Cardiac septum (tissue), 1 donor: ENCODE data around the gene UBL3. TPM values are rescaled to one million over a fixed set of nuclear protein-coding genes. Genes with fewer than 3 reads are reported as not detected.
A peak's percentile ranks its signal among the peaks of the same experiment; 100 is the strongest.

Source experiments
- DNase-seq: peaks from one replicate; pipeline ENCODE4 v3.0.0-alpha.2; 2020; ENCODE audit warnings: low spot score
- intact Hi-C: fragments of 100-400 bp; cut with DNase I; formaldehyde crosslinking; loops from one replicate; pipeline ENCODE4 v1.14.0; 2022
- long read RNA-seq: library from polyadenylated mRNA; unstranded; transcript quantifications from one replicate; pipeline ENCODE4 v2.0.0, GENCODE V29; 2021
- total RNA-seq: library from RNA; stranded (reverse); fragmentation: NEBNext Ultra II Directional; extraction: Animal tissue kit (Norgen Biotek cat#: 25700); gene quantifications from one replicate; pipeline ENCODE4 v1.2.1, GENCODE V29; 2021
- donor health status: DM: no; HTN: no; CAD: no.

The UBL3 gene, protein sequence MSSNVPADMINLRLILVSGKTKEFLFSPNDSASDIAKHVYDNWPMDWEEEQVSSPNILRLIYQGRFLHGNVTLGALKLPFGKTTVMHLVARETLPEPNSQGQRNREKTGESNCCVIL
- 24.1 TPM for total RNA-seq
- long read RNA-seq, full-length matches to known transcripts = 58 of 64 reads
- long read RNA-seq, partial matches to known transcripts = 4 of 64 reads
- long read RNA-seq, other reads (novel, unspliced or antisense) = 2 of 64 reads

DNA sequence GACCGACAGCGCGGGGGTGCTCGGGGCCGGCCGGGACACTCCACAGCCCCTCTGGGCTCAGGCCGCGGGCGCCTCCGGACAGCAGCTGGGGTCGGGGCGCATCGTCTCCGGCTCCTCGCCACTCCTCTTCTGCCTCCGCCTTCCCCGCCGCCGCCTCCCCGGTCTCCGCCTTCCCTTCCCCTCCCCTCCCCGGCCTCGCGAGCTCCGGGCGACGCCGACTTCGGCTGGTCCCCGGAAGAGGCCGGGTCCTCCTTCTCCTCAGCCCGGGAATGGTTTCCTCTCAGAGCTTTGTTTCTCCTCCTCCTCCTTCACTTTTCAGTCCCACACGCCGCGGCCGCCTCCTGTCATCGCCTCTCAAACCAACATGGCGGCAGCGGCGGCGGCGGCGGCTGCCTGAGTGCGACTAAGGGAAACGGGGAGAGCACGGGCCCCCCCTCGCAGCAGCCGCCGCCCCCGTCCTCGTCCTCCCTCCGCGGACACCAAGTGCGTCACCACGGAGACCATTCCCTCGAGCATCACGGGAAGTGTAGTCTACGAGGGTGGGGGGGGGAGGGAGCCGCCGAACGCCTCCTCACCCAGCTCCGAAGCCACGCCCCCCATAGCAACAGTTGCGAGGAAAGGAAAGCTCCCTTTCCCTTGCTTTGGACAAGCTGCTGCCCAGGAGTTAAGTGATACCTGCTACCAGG is at the start of gene UBL3:
TSS of gene UBL3 (minus strand) at position 405 of the 686 bp plus-strand sequence. CDS start 1,079 bp downstream, outside the sequence.
- peak; percentile 99 for DNase-seq
- intact Hi-C loops = no loop called here

DNA sequence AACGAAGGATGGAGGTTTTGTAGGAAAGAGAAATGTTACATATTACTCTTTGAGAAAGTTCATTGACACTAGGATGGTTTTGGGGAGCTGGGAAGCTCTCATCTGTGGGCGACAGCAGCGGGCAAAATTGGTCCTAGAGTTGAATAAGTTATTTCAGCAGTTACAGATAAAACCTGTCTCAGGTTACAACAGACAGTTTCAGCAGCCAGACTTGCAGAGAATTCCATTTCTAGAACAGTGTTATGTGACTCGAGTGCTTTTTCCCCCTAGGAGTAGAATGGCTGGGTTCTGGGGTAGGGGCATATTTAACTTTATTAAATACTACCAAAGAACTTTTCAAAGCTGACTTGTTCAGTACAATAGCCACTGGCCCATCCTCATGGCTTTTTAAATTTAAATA is 46.7 kb upstream of the UBL3 start:
- no peak for DNase-seq
- intact Hi-C loops = no loop called here

DNA sequence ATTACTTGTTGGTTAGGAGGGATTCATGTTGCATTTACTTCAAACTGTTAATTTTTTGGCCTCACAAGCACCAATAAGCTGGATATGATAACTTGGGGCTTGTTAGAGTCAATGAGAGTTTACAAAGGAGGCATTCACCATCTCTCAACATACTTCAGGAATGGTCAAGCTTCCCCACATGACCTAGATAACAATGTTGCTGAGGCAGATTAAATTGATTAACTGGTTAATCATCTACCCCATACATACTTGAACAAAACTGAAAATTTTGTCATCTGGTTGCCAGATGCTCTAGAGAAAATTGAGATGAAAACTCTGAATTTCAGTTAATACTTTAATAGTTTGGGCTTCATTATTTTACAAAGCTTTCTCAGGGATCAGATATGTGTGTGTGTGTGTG is 43.0 kb upstream of the UBL3 start:
- intact Hi-C loops = no loop called here
- DNase-seq = no peak

DNA sequence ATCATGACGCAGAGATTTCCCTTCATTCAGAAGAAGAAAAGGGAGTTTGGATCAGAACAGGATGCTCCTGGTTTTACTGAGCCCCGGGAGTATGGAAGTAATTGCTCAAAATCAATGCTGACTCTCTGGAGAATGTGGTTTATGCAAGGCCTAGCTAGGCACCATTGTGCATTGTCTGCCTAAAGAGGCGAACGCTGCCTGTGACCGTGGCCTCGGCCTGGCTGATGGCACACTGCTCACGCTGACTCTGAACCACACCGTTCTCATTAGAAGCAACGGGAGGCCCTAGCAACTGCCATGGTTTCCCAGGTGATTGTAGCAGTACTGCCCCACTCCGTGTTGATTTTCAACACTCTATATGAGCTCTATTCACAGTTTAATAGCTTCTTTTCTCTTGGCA is 41.7 kb upstream of the UBL3 start:
- no peak for DNase-seq
- intact Hi-C loops = no loop called here

DNA sequence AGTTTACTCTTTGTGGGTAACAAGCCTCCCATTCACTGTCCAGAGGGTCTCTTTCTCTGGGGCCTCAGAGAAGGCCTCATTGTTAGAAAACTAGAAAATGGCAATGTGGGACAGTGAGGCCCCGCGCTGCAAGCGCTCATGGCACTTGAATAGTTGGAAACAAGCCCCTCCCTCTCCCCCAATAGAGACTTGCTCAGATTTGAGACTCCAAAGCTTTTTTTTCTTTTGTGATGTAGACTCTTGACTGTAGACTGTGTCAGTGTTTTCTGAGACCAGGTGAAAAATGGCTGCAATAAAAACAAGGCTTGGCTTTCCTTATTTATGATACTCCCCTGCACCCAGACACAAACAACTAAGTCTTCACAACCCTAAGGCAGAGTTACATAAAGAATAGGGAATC is 38.7 kb upstream of the UBL3 start:
- intact Hi-C loops = no loop called here
- no peak for DNase-seq

DNA sequence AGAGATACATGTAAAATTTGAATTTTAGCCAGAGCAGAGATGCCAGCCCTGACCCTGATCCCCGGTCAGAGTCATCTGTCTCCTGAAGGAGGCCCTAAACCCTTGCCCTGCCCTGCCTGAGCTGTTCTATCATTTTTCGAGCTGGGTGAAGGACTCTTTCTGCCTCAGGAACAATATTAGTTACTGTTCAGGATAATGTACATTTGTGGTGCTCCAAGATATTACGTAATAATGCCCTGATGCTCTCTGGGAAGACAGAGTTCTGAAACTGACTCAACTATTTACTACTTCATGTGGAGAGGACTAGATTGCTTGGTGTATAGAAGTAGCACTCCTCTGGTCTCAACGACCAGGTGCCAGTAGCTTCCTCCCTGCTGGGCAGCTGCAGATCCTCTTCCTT is 37.9 kb upstream of the UBL3 start:
- no peak for DNase-seq
- intact Hi-C loops = no loop called here

DNA sequence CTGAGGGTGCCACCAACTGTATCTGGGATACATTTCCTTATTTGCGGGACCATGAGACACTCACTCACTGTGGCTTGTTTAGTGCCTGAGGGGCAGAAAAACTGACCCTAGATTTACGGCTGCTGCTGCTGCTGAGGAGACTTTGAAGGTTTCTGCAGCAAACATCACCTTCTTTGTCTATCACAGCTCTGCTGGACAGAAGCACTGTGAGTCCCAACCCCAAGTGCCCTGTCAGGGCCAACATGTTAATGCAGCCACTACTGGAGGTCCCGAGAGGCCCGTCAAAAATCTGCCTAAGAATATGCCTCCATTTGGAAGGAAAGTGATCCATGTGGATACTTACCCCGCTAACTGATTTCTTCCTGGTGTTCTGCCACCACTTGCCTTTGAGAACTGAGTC is 37.3 kb upstream of the UBL3 start:
- intact Hi-C loops = no loop called here
- DNase-seq = no peak

DNA sequence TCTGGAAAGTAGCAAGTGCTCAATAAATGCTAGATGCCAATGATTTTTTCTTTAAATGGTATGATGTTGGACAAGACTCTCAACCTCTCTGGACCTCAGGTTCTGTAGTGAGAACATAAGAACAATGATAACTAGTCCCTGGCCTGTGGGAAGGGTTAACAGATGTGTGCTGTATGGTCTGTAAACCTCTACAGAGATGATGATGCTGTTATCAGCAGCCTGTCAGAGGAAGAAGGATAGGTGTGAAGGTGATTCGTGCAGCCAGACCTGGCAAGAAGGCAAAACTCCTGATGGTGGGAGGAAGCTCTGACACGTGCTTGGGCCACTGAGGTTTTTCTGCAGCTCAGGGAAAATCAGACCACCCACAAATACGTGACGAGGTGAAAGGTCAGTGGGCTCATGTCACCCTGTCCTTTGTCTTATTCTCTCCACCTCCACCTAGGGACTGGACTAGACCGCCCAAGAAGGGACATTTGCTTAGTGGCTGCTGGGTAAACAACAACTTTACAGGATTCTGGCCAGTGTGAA is 36.7 kb upstream of the UBL3 start:
- intact Hi-C loops = no loop called here
- no peak for DNase-seq

DNA sequence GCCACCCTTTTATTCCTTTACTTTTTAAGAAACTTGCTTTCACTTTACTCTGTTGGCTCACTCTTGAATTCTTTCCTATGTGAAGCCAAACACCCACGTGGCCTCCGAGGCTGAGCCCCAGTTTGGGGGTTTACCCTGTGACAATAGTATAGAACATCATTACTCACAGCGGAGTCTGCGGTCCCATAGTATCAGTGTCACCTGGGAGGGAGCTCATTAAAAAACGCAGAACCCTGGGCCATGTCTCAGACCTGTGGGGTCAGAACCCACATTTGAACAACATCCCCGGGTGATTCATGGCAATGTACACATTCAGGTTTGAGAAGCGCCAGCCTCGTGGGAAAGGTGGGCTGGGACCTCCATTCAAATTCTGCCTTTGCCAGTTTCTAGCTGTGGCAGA is 36.0 kb upstream of the UBL3 start:
- DNase-seq = no peak
- intact Hi-C loops = no loop called here

DNA sequence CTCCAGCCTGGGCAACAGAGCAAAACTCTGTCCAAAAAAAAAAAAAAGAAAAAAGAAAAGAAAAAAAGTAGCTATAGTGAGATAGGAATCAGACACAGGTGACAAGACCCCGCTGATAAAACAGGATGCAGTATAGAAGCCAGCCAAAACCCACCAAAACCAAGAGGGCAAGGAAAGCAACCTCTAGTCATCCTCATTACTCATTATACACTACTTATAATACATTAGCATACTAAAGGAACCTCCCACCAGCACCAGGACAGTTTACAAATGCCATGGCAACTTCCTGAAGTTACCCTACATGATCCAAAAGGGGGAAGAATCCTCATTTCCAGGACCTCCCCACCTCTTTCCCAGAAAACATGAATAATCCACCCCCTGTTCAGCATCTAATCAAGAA is 35.6 kb upstream of the UBL3 start:
- intact Hi-C loops = no loop called here
- DNase-seq = no peak

DNA sequence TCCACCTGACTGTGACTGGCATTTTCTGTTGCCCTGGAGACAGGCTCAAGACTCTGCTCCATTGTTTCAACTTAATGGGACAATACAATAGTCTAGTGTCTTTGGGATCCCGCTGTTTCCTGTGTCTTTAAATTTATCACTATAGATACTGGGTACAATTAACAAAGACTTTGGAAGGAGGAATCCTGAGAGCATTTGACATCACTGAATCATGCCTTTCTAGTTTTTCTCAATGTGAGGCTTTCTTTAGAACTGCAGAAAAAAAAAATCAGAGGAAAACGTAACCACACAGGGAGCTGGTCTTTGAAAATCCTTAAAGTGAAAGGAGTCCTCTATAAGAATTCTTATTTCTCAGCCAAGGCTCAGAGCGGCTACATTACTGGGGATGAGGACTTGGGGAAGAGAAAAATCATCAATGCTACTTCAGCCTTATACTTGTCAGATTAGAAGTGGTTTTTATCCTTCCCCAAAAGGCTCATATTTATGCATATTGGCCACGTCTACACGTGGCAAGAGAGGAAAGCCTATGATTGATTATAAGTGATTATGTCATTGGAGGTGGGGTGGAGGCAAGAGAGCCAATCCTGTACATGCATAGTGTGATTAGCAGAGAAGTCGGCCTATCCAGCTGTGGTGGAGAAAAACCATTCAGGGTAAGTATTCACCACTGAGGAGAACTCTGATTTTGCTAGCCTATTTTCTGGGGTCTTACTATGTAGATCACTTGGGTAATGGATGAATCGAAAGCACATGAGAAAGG is 34.4 kb upstream of the UBL3 start:
- intact Hi-C loops = no loop called here
- no peak for DNase-seq

DNA sequence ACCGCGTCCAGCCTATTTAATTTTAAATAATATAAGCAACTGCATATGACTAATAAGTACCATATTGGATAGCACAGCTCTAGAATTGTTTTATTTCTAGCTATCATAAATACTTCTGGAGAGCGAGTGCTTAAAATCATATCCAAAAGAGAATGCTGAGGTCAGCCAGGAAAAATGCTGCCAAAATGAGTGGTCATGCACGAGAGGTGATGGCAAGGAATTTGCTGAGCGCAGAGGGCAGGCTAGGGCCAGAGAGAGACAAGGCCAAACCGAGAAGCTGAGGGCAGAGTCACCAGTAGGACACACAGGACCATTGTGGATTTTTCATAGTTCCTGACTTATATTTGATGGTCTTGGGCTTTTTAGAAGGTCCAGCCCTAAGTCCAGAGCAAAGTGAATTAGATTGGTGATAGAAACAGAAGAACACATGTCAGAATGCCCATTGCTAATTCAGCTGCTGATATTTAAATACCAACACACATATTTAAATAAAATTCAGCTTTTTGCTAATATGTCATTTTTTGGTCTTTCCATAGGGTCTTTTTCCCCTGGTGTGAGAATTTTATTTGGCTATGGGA is 33.6 kb upstream of the UBL3 start:
- intact Hi-C loops = no loop called here

DNA sequence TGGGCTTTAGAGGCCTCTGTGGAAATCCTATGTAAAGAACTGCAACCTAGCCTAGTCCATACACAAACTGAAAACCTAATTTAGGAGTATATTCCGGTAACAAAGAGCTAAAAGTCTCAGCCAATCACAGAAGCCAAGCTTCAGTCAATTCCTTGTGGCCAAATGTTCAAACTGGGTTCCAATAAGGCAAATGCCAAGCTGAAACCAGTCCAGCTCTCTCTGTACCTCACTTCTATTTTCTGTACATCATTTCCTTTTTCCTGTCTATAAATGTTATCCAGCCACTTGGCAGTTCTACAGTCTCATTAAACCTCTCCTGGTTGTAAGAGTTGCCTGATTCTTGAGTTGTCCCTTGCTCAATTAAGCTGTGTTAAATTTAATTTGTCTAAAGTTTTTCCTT is 31.7 kb upstream of the UBL3 start:
- no peak for DNase-seq
- intact Hi-C loops = no loop called here

More for the DNA sequence above, 33.6 kb upstream of the UBL3 start:
- DNase-seq = no peak

DNA sequence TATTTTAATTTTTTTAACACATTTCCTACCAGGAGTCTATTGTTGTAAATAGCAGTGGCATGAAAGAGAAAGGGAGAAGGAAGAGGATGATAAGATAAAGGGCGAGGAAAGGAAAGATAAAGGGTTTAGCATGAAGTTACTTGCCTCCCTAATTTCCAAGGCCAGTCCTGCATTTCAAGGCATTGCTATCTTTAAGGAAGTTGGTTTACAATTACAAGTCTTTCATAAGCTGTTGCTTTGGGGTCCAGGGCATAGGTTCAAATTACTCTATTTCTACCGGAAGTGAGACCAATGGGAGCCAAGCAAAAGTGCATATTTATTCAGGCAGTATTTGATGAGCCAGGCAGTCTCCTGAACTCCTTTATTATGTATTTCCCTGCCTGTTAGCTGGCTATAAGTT is 27.7 kb upstream of the UBL3 start:
- intact Hi-C loops = no loop called here

DNA sequence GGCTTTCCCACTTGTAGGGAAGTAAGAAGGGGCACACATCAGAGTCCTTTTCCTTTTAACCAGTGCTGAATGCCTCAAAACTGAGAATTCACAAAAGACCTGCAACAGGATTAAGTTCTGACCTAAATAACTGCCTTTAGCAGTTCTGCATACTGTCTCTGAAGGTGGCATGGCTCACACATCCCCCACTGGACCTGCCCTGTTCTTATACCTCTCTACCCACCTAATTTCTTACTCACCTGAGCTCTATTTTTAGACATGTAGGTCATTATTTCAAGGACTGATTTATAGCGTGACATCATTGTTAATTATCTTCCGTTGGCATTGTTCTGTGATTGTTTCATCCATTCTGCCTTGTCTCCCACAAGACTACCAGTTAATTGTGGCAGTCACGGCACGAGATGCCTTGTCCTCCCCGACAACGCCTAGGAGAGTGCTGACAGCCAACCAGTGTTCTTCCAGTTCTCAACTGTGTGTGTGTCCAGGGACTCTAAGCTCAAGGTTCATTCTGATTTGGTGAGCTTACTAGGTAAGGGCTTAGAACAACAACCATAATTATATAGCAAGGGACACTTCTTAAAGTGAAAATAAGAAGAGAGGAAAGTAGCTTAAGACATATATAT is 27.1 kb upstream of the UBL3 start:
- DNase-seq = no peak
- intact Hi-C loops = no loop called here

More for the DNA sequence above, 27.7 kb upstream of the UBL3 start:
- no peak for DNase-seq

DNA sequence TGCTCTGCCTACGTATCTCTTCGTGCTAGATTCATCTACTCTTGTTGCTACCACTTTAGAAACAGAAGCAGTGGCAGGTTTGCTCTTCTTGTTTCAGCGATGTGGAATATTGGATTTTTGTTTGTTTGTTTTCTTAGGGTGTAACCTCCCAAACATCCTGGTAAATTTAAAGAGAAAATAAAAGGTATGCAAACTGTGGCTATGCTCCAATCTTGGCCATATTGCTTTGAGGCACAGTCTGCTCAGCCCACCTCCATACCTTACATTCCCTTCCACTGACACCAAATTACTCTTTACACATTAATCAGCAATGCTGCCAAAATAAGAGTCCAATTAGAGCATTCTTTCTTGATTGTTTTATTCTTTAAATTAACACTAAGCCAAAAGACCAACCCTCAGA is 25.2 kb upstream of the UBL3 start:
- intact Hi-C loops = no loop called here
- DNase-seq = no peak

DNA sequence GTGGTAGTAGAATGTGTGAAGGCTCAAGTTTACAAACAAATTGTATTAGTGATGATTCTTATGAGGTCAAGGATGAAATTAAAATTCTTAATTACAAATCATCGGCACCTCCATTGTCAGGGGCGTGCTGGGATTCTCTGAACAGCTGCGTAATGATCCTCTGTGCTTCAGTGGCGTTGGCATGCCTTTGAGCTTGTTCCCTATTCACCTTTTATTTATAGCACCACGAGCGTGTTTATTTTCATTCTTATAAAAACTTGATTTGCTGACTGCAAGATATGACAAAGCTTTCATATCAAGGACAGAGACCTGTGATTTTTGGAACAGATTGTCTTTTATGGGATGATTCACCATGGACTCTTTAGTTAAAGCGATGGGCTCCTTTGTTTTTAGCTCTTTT is 18.2 kb upstream of the UBL3 start:
- intact Hi-C loops = no loop called here
- no peak for DNase-seq

DNA sequence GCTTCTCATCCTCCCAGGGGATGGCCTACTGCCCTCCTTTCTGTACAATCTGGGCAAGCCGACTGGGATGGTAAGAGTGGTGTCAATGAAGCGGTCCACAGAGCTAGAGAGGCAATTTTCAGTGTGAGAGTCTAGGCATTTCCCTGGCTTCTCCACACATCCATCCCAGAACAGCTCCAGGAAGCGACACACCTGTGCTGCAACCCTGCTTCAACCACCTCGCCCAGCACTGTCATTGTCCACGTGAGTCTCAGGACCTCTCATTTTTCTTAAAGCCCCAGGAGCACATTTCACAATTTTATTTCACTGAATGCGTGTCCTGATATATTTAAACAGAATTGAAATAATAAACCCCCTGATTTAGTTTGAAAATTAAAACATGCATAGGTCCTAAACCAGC is 15.5 kb upstream of the UBL3 start:
- no peak for DNase-seq
- intact Hi-C loops = no loop called here

DNA sequence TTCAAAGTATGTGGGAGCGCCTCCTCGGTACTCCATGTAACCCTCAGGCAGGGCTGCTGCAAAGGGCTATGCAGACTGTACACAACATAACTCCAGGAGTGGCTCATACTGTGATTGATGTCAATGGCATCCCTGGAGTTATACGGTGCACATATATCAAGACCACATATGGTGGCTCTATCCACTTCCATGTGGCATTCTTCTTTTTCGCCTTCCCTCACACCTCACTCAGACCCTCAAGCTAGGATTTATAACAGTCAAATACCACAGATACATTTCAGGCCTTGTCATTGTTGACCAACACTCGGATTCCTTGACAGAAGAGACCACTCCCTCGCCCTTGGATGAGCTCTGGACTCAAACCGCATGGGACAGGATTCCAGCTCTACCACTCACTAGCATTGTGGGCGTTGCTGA is 11.3 kb upstream of the UBL3 start:
- DNase-seq = no peak
- intact Hi-C loops = no loop called here

DNA sequence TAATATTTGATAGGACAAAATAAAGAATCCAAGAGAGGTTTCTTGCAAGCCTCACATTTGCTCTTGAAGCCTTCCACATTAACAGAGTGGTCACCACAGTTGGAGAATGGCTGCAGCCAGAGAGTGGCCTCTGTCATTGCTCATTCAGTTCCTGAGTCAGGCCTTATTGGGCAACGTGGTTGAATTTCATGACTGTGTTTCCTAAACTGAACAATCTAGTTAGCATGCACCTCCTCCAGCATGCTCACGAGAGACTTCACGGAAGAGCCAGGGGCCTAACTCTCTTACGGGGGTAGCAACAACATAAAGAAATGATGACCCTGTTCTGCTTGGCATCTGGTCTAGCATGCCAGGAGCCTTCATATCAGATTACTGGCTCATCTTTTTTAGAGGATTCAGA is 9.6 kb upstream of the UBL3 start:
- DNase-seq = no peak
- intact Hi-C loops = no loop called here
